H1 (cell line): Measurements from ENCODE around the gene HLA-G. TPM values are rescaled to one million over a fixed set of nuclear protein-coding genes. Genes with fewer than 3 reads are reported as not detected.

Source experiments
- CTCF ChIA-PET: fragments of 300-600 bp; sonication (Branson Sonifier 250); formaldehyde crosslinking; loops from one replicate; lab custom pipeline; 2021; ENCODE audit not compliant: partially characterized antibody; lab: Charles Lee
- POLR2A ChIA-PET: fragments of 300-600 bp; sonication (Branson Sonifier 250); formaldehyde crosslinking; loops from one replicate; lab custom pipeline; 2021; ENCODE audit warnings: inconsistent platforms; ENCODE audit not compliant: partially characterized antibody; lab: Charles Lee
- DNase-seq, 2 experiments: peaks; one replicate each; pipeline versions ENCODE4 v3.0.0 to v3.0.0-alpha.2; 2010 to 2022; ENCODE audit warnings: low spot score in 2 of 2, low read depth in 1 of 2, mixed read lengths in 1 of 2
- FAIRE-seq: peaks from 2 replicates; lab custom pipeline; 2011; peaks lifted over from hg19 to GRCh38; lab: Jason Lieb, UNC
- H2AFZ ChIP-seq: 2 replicates; pipeline ENCODE4 v1.8.1; 2012; ENCODE audit warnings: low read length, inconsistent platforms
- H2AK5ac ChIP-seq: 2 replicates; pipeline ENCODE4 v1.6.1; 2013; ENCODE audit warnings: low read depth, low read length
- H2BK120ac ChIP-seq: replicated peaks from 2 replicates; pipeline ENCODE3; 2013; ENCODE audit warnings: low read depth, low read length, inconsistent platforms
- H2BK12ac ChIP-seq: 2 replicates; pipeline ENCODE4 v1.6.1; 2013; ENCODE audit warnings: low read depth, low read length
- H2BK15ac ChIP-seq: 2 replicates; pipeline ENCODE4 v1.6.1; 2013; ENCODE audit warnings: low read length
- H2BK20ac ChIP-seq: 2 replicates; pipeline ENCODE4 v1.6.1; 2013; ENCODE audit warnings: low read length
- H2BK5ac ChIP-seq: 2 replicates; pipeline ENCODE4 v1.6.1; 2013; ENCODE audit warnings: low read depth, low read length
- H3K14ac ChIP-seq: 2 replicates; pipeline ENCODE4 v1.6.1; 2013; ENCODE audit warnings: inconsistent platforms; ENCODE audit not compliant: insufficient read length
- H3K18ac ChIP-seq: 2 replicates; pipeline ENCODE4 v1.6.1; 2013; ENCODE audit warnings: low read length; ENCODE audit errors: extremely low read depth
- H3K23ac ChIP-seq: 2 replicates; pipeline ENCODE4 v1.6.1; 2013; ENCODE audit warnings: inconsistent platforms; ENCODE audit not compliant: insufficient read length
- H3K23me2 ChIP-seq: 2 replicates; pipeline ENCODE4 v1.6.1; 2013; ENCODE audit warnings: low read depth, low read length
- H3K27ac ChIP-seq: 2 replicates; pipeline ENCODE4 v1.6.1; 2011; ENCODE audit warnings: low read depth, low read length, inconsistent platforms
- H3K27me3 ChIP-seq, 4 experiments: replicated peaks in 1 of 4; 1 replicate in 1 of 4; 2 replicates in 3 of 4; pipeline versions ENCODE4 v1.6.1 to v1.8.1; 2011 to 2013; ENCODE audit warnings: low read length in 3 of 4, mild to moderate bottlenecking in 3 of 4, inconsistent platforms in 2 of 4, mixed read lengths in 2 of 4, moderate library complexity in 1 of 4; ENCODE audit not compliant: control insufficient read depth in 3 of 4, insufficient read depth in 3 of 4; ENCODE audit errors: extremely low read depth in 1 of 4
- H3K36me3 ChIP-seq, 4 experiments: 2 replicates each; pipeline versions ENCODE4 v1.6.1 to v1.8.1; 2011 to 2013; ENCODE audit warnings: mild to moderate bottlenecking in 4 of 4, low read length in 3 of 4, moderate library complexity in 2 of 4, control low read depth in 1 of 4, inconsistent platforms in 1 of 4; ENCODE audit not compliant: insufficient read depth in 4 of 4, control insufficient read depth in 2 of 4
- H3K4ac ChIP-seq: replicated peaks from 2 replicates; pipeline ENCODE3; 2013; ENCODE audit warnings: low read length, low read depth, mixed read lengths, inconsistent platforms; ENCODE audit not compliant: insufficient read length
- H3K4me1 ChIP-seq, 4 experiments: replicated peaks in 1 of 4; 1 replicate in 1 of 4; 2 replicates in 3 of 4; pipeline versions ENCODE4 v1.6.1 to v1.8.1; 2011 to 2013; ENCODE audit warnings: low read length in 3 of 4, inconsistent platforms in 2 of 4, mixed read lengths in 1 of 4; ENCODE audit not compliant: insufficient read depth in 4 of 4, control insufficient read depth in 3 of 4
- H3K4me2 ChIP-seq, 2 experiments: 2 replicates each; pipeline versions ENCODE4 v1.6.1 to v1.8.1; 2011 to 2013; ENCODE audit warnings: low read depth in 2 of 2, low read length in 2 of 2, control low read depth in 1 of 2, inconsistent platforms in 1 of 2, mild to moderate bottlenecking in 1 of 2; ENCODE audit not compliant: insufficient read depth in 1 of 2
- H3K4me3 ChIP-seq, 4 experiments: fragments of 200-600, 300-600 bp in 1 of 4; sonication (generic), shearing (Covaris generic), sonication (Bioruptor Twin) in 1 of 4; 2 replicates each; pipeline versions ENCODE4 v1.5.1 to v1.8.1; 2011 to 2016; ENCODE audit warnings: low read length in 4 of 4, low read depth in 3 of 4, control low read depth in 2 of 4, inconsistent platforms in 2 of 4, mild to moderate bottlenecking in 2 of 4, mixed read lengths in 1 of 4, moderate library complexity in 1 of 4; ENCODE audit not compliant: insufficient read depth in 2 of 4; ENCODE audit errors: extremely low read depth in 1 of 4
- H3K56ac ChIP-seq: replicated peaks from 2 replicates; pipeline ENCODE3; 2013; ENCODE audit warnings: low read depth, mild to moderate bottlenecking, mixed read lengths, low read length, inconsistent platforms; ENCODE audit not compliant: insufficient read length
- H3K79me1 ChIP-seq: 2 replicates; pipeline ENCODE4 v1.6.1; 2013; ENCODE audit warnings: low read depth, low read length, control low read depth
- H3K79me2 ChIP-seq, 2 experiments: 2 replicates each; pipeline versions ENCODE4 v1.6.1 to v1.8.1; 2012 to 2013; ENCODE audit warnings: low read length in 2 of 2, mild to moderate bottlenecking in 2 of 2, inconsistent platforms in 1 of 2; ENCODE audit not compliant: insufficient read depth in 2 of 2, control insufficient read depth in 1 of 2
- H3K9ac ChIP-seq, 4 experiments: replicated peaks in 1 of 4; 1 replicate in 1 of 4; 2 replicates in 3 of 4; pipeline versions ENCODE4 v1.6.1 to v1.8.1; 2011 to 2013; ENCODE audit warnings: low read depth in 3 of 4, low read length in 3 of 4, control low read depth in 2 of 4, mild to moderate bottlenecking in 2 of 4, moderate library complexity in 2 of 4, inconsistent platforms in 1 of 4; ENCODE audit errors: extremely low read depth in 1 of 4
- H3K9me3 ChIP-seq, 2 experiments: 2 replicates each; pipeline versions ENCODE4 v1.6.1 to v1.8.1; 2012 to 2013; ENCODE audit warnings: mild to moderate bottlenecking in 2 of 2, moderate library complexity in 2 of 2, control low read depth in 1 of 2, inconsistent platforms in 1 of 2, low read depth in 1 of 2, low read length in 1 of 2, mixed read lengths in 1 of 2; ENCODE audit not compliant: insufficient read depth in 2 of 2
- H4K20me1 ChIP-seq, 2 experiments: replicated peaks in 1 of 2; 2 replicates each; pipeline versions ENCODE3 to v1.8.1; 2011 to 2013; ENCODE audit warnings: inconsistent platforms in 2 of 2, low read length in 2 of 2, mild to moderate bottlenecking in 1 of 2; ENCODE audit not compliant: insufficient read depth in 2 of 2, control insufficient read depth in 1 of 2
- H4K5ac ChIP-seq: 2 replicates; pipeline ENCODE4 v1.6.1; 2013; ENCODE audit warnings: low read length, low read depth, mixed read lengths, inconsistent platforms; ENCODE audit not compliant: insufficient read length
- H4K8ac ChIP-seq: 2 replicates; pipeline ENCODE4 v1.8.0; 2013; ENCODE audit warnings: mild to moderate bottlenecking, moderate library complexity, low read length, inconsistent platforms; ENCODE audit not compliant: insufficient read depth; ENCODE audit errors: extremely low read depth
- H4K91ac ChIP-seq: replicated peaks from 2 replicates; pipeline ENCODE3; 2013; ENCODE audit warnings: low read length, mixed read lengths, inconsistent platforms; ENCODE audit not compliant: insufficient read length
- CHD2 ChIP-seq: IDR thresholded peaks from 2 replicates; pipeline ENCODE4 v1.6.1; 2012; ENCODE audit warnings: low read length, improper control_type of control experiment
- E2F6 ChIP-seq: IDR thresholded peaks from 2 replicates; pipeline ENCODE4 v1.6.1; 2012; ENCODE audit warnings: inconsistent platforms
- JUND ChIP-seq: IDR thresholded peaks from 2 replicates; pipeline ENCODE4 v1.6.1; 2011; ENCODE audit warnings: mild to moderate bottlenecking, improper control_type of control experiment, low read length
- WGBS, 2 experiments: shearing (Covaris generic) in 1 of 2; methylation state at CpG; one replicate each; pipeline versions ENCODE4 v1.1.6 to v1.1.7; 2013 to 2015; ENCODE audit warnings: low lambda C conversion rate in 2 of 2, mixed read lengths in 2 of 2, inconsistent platforms in 1 of 2, low coverage in 1 of 2, missing lambda C conversion rate in 1 of 2; ENCODE audit not compliant: insufficient replicate concordance in 2 of 2, insufficient coverage in 1 of 2, insufficient read length in 1 of 2; ENCODE audit errors: extremely low coverage in 1 of 2, missing lambda C conversion rate in 1 of 2; 5-methylcytosine and 5-hydroxymethylcytosine counted together
- polyA plus RNA-seq, 7 experiments: library from polyadenylated mRNA; depleted of rRNA in 3 of 7; stranded (reverse) in 5 of 7; unstranded in 2 of 7; fragments of >200 nt in 5 of 7; fragments of 200-250 nt in 2 of 7; gene quantifications; 1 replicate in 5 of 7; 2 replicates in 1 of 7; 4 replicates in 1 of 7; pipeline versions ENCODE4 v1.2.1 to v1.2.3, GENCODE V29; 2011 to 2013; ENCODE audit warnings: missing spikeins in 2 of 7, mixed read lengths in 2 of 7
- total RNA-seq: library from RNA; stranded (reverse); fragmentation: NEBNext Ultra II Directional; extraction: Animal tissue kit (Norgen Biotek cat#: 25700); gene quantifications from 2 replicates; pipeline ENCODE4 v1.2.1, GENCODE V29; 2021

The HLA-G gene
- total and polyA plus RNA-seq, 2 of the 8 experiments (the other 6 are each of a cell fraction or from before 2014, with no cell fraction given) = 3.2 to 4.8 TPM

- H3K56ac ChIP-seq = no peak overlapping the region
- no peak for TF ChIP-seq E2F6
- TF ChIP-seq JUND = no peak
- no peak for TF ChIP-seq CHD2
- TF ChIP-seq, all 59 proteins: peak for 0
- H2AK5ac ChIP-seq = no peak overlapping the region
- no peaks in the 10 kb centered on the region for H3K23me2 ChIP-seq
- H4K91ac ChIP-seq = no peak overlapping the region
- no peak for FAIRE-seq
- no peaks in the 10 kb centered on the region for H3K9me3 ChIP-seq
- H4K20me1 ChIP-seq = no peaks in the 10 kb centered on the region
- no peak overlapping the region for H3K4ac ChIP-seq
- H3K9ac ChIP-seq = no peak overlapping the region
- H3K27me3 ChIP-seq = no peaks in the 10 kb centered on the region
- H4K5ac ChIP-seq = no peak overlapping the region
- H3K4me2 ChIP-seq = no peak overlapping the region
- no peak overlapping the region for H3K27ac ChIP-seq
- no peak overlapping the region for H3K4me3 ChIP-seq
- H3K79me1 ChIP-seq = no peaks in the 10 kb centered on the region
- no peak overlapping the region for H2BK120ac ChIP-seq
- H2BK5ac ChIP-seq = no peak overlapping the region
- H3K79me2 ChIP-seq = no peaks in the 10 kb centered on the region
- no peak overlapping the region for H3K18ac ChIP-seq
- H2BK12ac ChIP-seq = no peak overlapping the region
- ChIA-PET POLR2A (no interaction called here), CTCF (interaction anchor here (0.7 to 1.5 kb wide), 6 partner anchors 21 to 174 kb away, joined by 3 to 6 read pairs (median 4); no protein-coding TSS in a partner anchor)
- no peak overlapping the region for H3K14ac ChIP-seq
- no peaks in the 10 kb centered on the region for H3K4me1 ChIP-seq
- DNase-seq = no peak
- H4K8ac ChIP-seq = no peak overlapping the region
- no peaks in the 10 kb centered on the region for H3K36me3 ChIP-seq
- no peak overlapping the region for H2BK20ac ChIP-seq
- H2BK15ac ChIP-seq = no peak overlapping the region
- no peak overlapping the region for H2AFZ ChIP-seq
- H3K23ac ChIP-seq = no peak overlapping the region
- WGBS, 2 experiments = 71% methylated on average over 1 of the region's 1 CpG; no CpG with 5 or more reads in 1 of the 2 experiments
These were observed 12.3 kb downstream of the HLA-G start for GRCh38 chr6:29839917-29840316.
